Measurements from ENCODE around the gene XPO1. TPM values are rescaled to one million over a fixed set of nuclear protein-coding genes. Genes with fewer than 3 reads are reported as not detected.

XPO1 gene
- total and polyA plus RNA-seq, 2 of the 4 experiments (the other 2 are of a cell fraction): 78.5 to 104 TPM

DNA sequence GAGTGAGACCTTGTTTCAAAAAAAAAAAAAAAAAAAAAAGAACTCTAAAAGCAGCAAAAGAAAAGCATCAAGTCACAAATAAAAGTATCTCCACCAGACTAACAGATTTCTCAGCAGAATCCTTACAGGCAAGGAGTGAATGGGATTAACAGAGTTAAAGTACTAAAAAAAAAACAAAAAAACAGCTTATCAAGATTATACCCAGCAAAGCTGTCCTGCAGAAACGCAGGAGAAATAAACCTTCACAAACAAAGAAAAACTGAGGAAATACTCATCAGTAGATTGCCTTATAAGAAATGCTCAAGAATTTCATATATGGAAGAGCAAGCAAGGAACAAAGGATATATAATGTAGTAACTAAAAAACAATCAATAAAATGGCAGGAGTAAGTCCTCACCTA lies 102.9 kb downstream of the XPO1 start:
- dilution Hi-C loops (cut with HindIII; ENCODE audit: low sequenced_read_pairs, unreplicated experiment) (no loop called here), in situ Hi-C loops (cut with MboI; ENCODE audit: low sequenced_read_pairs) (no loop called here), intact Hi-C loops (cut with micrococcal nuclease) (no loop called here)
- BruUV-seq (replicated peaks): no TSS peak
- H3K23ac ChIP-seq (ENCODE audit: low read depth, low read length): no peak overlapping the region
- H4K91ac ChIP-seq (ENCODE audit: insufficient read depth, low read depth, low read length): no peak overlapping the region
- H4K8ac ChIP-seq (ENCODE audit: low read depth in 2 of 2, low read length in 2 of 2): no peak overlapping the region
- peaks cover 36% of the 10 kb centered on the region for H3K9me1 ChIP-seq (ENCODE audit: insufficient read depth, low read length)
- no peak overlapping the region for H4K5ac ChIP-seq (ENCODE audit: low read depth, low read length)
- H3K9me3 ChIP-seq (ENCODE audit: control insufficient read depth, insufficient read depth, low read length): no peaks in the 10 kb centered on the region
- H2BK15ac ChIP-seq (ENCODE audit: low read depth, low read length): no peak overlapping the region
- H3K56ac ChIP-seq (ENCODE audit: extremely low read depth, insufficient read depth, low read length): no peak overlapping the region
- H2BK5ac ChIP-seq (ENCODE audit: low read depth, low read length, poor library complexity, severe bottlenecking): no peak overlapping the region
- CTCF ChIA-PET: no interaction called here
- TF ChIP-seq MXI1 (IDR thresholded peaks at IDR 0.05; ENCODE audit: borderline replicate concordance, low read depth, low read length): no peak
- no peak for TF ChIP-seq MAZ (IDR thresholded peaks at IDR 0.05; ENCODE audit: borderline replicate concordance, low read depth, low read length)
- TF ChIP-seq RCOR1 (IDR thresholded peaks at IDR 0.05; ENCODE audit: insufficient replicate concordance, low read length): no peak
- no peak for TF ChIP-seq FOS (IDR thresholded peaks at IDR 0.05; ENCODE audit: low read depth, low read length)
- TF ChIP-seq, protein P1, sequence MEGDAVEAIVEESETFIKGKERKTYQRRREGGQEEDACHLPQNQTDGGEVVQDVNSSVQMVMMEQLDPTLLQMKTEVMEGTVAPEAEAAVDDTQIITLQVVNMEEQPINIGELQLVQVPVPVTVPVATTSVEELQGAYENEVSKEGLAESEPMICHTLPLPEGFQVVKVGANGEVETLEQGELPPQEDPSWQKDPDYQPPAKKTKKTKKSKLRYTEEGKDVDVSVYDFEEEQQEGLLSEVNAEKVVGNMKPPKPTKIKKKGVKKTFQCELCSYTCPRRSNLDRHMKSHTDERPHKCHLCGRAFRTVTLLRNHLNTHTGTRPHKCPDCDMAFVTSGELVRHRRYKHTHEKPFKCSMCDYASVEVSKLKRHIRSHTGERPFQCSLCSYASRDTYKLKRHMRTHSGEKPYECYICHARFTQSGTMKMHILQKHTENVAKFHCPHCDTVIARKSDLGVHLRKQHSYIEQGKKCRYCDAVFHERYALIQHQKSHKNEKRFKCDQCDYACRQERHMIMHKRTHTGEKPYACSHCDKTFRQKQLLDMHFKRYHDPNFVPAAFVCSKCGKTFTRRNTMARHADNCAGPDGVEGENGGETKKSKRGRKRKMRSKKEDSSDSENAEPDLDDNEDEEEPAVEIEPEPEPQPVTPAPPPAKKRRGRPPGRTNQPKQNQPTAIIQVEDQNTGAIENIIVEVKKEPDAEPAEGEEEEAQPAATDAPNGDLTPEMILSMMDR (conservative IDR thresholded peaks at IDR 0.05; ENCODE audit: low read depth, low read length): no peak
- TF ChIP-seq SMC3 (IDR thresholded peaks at IDR 0.05; ENCODE audit: low read depth, low read length): no peak
- TF ChIP-seq BHLHE40 (IDR thresholded peaks at IDR 0.05; ENCODE audit: low read depth, low read length): no peak
- TF ChIP-seq POLR2A (IDR thresholded peaks at IDR 0.05; ENCODE audit: low read depth, low read length): no peak
- H3K36me3 ChIP-seq (ENCODE audit: control insufficient read depth, insufficient read depth, low read length): peaks cover 1% of the 10 kb centered on the region; the same call in 1 of the 2 replicates
- no CpG with 5 or more reads among the region's 1 CpG for WGBS, 2 experiments (ENCODE audit: extremely low coverage in 2 of 2, insufficient read length in 1 of 2)
- ATAC-seq (ENCODE audit: low read depth): no peak
- H3K4me1 ChIP-seq (ENCODE audit: control insufficient read depth, insufficient read depth, low read length): peaks cover 8% of the 10 kb centered on the region
- H3K18ac ChIP-seq (ENCODE audit: low read depth, low read length): no peak overlapping the region
- H3K27me3 ChIP-seq (ENCODE audit: control insufficient read depth, insufficient read depth, low read length): no peaks in the 10 kb centered on the region
- peaks cover 95% of the 10 kb centered on the region for H4K20me1 ChIP-seq (ENCODE audit: insufficient read depth, low read length)
- no peak overlapping the region for H2BK120ac ChIP-seq (ENCODE audit: low read depth, low read length)
- no peak overlapping the region for H3K4ac ChIP-seq (ENCODE audit: low read depth, low read length)
- H2AK5ac ChIP-seq (ENCODE audit: low read depth, low read length): no peak overlapping the region
- no peak overlapping the region for H3K4me2 ChIP-seq (ENCODE audit: low read depth, low read length)
- DNase-seq: no peak
- no peak overlapping the region for H2AFZ ChIP-seq (replicated peaks; ENCODE audit: low read length, poor library complexity)
- no peak overlapping the region for H2BK20ac ChIP-seq (ENCODE audit: low read depth, low read length)
- no peak overlapping the region for H3K4me3 ChIP-seq (ENCODE audit: insufficient read depth, low read depth, low read length)
- peaks cover 4 to 75% of the 10 kb centered on the region in 2 experiments for H3K79me1 ChIP-seq (ENCODE audit: low read depth in 1 of 2, low read length in 2 of 2)
- H3K14ac ChIP-seq (replicated peaks; ENCODE audit: low read depth, low read length): no peak overlapping the region
- H3K27ac ChIP-seq (ENCODE audit: insufficient read depth, low read length): no peak overlapping the region
- no peak overlapping the region for H3K9ac ChIP-seq (ENCODE audit: low read depth, low read length)
- no peak overlapping the region for H2AK9ac ChIP-seq (replicated peaks; ENCODE audit: low read depth, low read length, poor library complexity)
- POLR2A ChIA-PET (ENCODE audit: unreplicated experiment): no interaction called here
